Body of pancreas (tissue), 4 donors: ENCODE measurements around the gene HSD17B8. TPM values are rescaled to one million over a fixed set of nuclear protein-coding genes. Genes with fewer than 3 reads are reported as not detected.

Experiments used
- ATAC-seq: fragments of 150-250 bp; one replicate; pipeline ENCODE4 v1.9.1; 2016
- DNase-seq, 4 donors: peaks; one replicate each; pipeline ENCODE4 v3.0.0-alpha.2; 2019
- H3K27ac ChIP-seq, 4 donors: fragments of 200-600 bp; sonication (generic); 1 replicate in 3 of 4; 2 replicates in 1 of 4; pipeline versions ENCODE4 v1.5.1 to v1.6.1; 2016 to 2019; ENCODE audit warnings: mild to moderate bottlenecking in 1 of 4, mixed read lengths in 1 of 4, moderate library complexity in 1 of 4
- H3K27me3 ChIP-seq, 2 donors: fragments of 200-600 bp; sonication (generic); one replicate each; pipeline ENCODE4 v1.6.0; 2016; ENCODE audit warnings: mild to moderate bottlenecking in 1 of 2
- H3K36me3 ChIP-seq, 2 donors: fragments of 200-600 bp; sonication (generic); replicated peaks in 1 of 2; 2 replicates each; pipeline ENCODE4 v1.5.1; 2016; ENCODE audit warnings: low read depth in 2 of 2; ENCODE audit not compliant: insufficient read depth in 1 of 2
- H3K4me1 ChIP-seq: fragments of 200-600 bp; sonication (generic); one replicate; pipeline ENCODE4 v1.6.0; 2016
- H3K4me3 ChIP-seq, 2 donors: fragments of 200-600 bp; sonication (generic); 1 replicate in 1 of 2; 2 replicates in 1 of 2; pipeline ENCODE4 v1.5.1; 2016 to 2019
- H3K9me3 ChIP-seq, 3 donors: fragments of 200-600 bp; sonication (generic); 1 replicate in 2 of 3; 2 replicates in 1 of 3; pipeline ENCODE4 v1.5.1; 2016
- POLR2A ChIP-seq, 3 donors: fragments of 450-650 bp; IDR thresholded peaks; one replicate each; pipeline ENCODE4 v1.6.1; 2016; ENCODE audit warnings: antibody characterized with exemption in 3 of 3, mild to moderate bottlenecking in 2 of 3
- WGBS, 2 donors: methylation state at CpG; one replicate each; pipeline ENCODE4 v1.1.5; 2017; 5-methylcytosine and 5-hydroxymethylcytosine counted together
- intact Hi-C: fragments of 100-400 bp; cut with DNase I; formaldehyde crosslinking; loops from one replicate; pipeline ENCODE4 v1.15.1; 2023
- total RNA-seq, 2 donors: library from RNA; depleted of rRNA; stranded (reverse); fragments of >200 nt; gene quantifications; one replicate each; pipeline ENCODE4 v1.1.0, GENCODE V29; 2016
- TF ChIP-seq, protein P1 (sequence below), 7 experiments: fragments of 450-650 bp in 4 of 7; fragments of 200-600 bp in 3 of 7; sonication (generic) in 3 of 7; IDR thresholded peaks; one replicate each; pipeline ENCODE4 v1.5.1; 2016 to 2019; ENCODE audit warnings: antibody characterized with exemption in 7 of 7

Gene HSD17B8
- total RNA-seq, 2 donors from 2014 or later: 19.1 to 29.1 TPM

- Histone ChIP-seq H3K27ac (peak overlapping the region; percentile 83 to 96 (median 90)), H3K4me3 (peak overlapping the region; percentile 79 to 94), H3K36me3 (peaks cover 0 to 6% of the 10 kb centered on the region in 2 donors), H3K9me3 (no peaks in the 10 kb centered on the region), H3K4me1 (peaks cover 64% of the 10 kb centered on the region), H3K27me3 (no peaks in the 10 kb centered on the region)
- DNase-seq (peak; percentile 54 to 59 (median 56)), ATAC-seq (peak; percentile 16)
- intact Hi-C loops: no loop called here
- no peak for TF ChIP-seq POLR2A (IDR thresholded peaks at IDR 0.05)
- TF ChIP-seq, protein P1, sequence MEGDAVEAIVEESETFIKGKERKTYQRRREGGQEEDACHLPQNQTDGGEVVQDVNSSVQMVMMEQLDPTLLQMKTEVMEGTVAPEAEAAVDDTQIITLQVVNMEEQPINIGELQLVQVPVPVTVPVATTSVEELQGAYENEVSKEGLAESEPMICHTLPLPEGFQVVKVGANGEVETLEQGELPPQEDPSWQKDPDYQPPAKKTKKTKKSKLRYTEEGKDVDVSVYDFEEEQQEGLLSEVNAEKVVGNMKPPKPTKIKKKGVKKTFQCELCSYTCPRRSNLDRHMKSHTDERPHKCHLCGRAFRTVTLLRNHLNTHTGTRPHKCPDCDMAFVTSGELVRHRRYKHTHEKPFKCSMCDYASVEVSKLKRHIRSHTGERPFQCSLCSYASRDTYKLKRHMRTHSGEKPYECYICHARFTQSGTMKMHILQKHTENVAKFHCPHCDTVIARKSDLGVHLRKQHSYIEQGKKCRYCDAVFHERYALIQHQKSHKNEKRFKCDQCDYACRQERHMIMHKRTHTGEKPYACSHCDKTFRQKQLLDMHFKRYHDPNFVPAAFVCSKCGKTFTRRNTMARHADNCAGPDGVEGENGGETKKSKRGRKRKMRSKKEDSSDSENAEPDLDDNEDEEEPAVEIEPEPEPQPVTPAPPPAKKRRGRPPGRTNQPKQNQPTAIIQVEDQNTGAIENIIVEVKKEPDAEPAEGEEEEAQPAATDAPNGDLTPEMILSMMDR (IDR thresholded peaks at IDR 0.05): no peak
- 1 to 3% methylated on average over 23 to 29 of the region's 29 CpGs for WGBS, 2 donors
Measured at GRCh38 chr6:33207552-33208090, 3.2 kb downstream of the HSD17B8 start.

- intact Hi-C loops: no loop called here
- DNase-seq: peak; percentile 86 to 87 (median 87)
- TF ChIP-seq POLR2A (IDR thresholded peaks at IDR 0.05): peak; percentile 94 to 97 (median 95)
- TF ChIP-seq, protein P1 (IDR thresholded peaks at IDR 0.05): peak in 2 of 7 experiments; percentile 6 to 9
- Histone ChIP-seq H3K4me3 (peak within 1 kb of the TSS; percentile 79 to 94), H3K9me3 (no peaks in the 10 kb centered on the region), H3K4me1 (peaks cover 64% of the 10 kb centered on the region), H3K36me3 (peaks cover 0 to under 1% of the 10 kb centered on the region in 2 donors), H3K27me3 (no peaks in the 10 kb centered on the region), H3K27ac (peak within 1 kb of the TSS; percentile 83 to 96 (median 90))
- peak; percentile 66 for ATAC-seq
- 0 to 1% methylated on average over 9 to 61 of the region's 86 CpGs for WGBS, 2 donors
Measured at GRCh38 chr6:33208091-33208967, 3.9 kb downstream of the HSD17B8 start, which contains the start of gene RING1. TSS of gene RING1 (plus strand) at chr6:33208500. CDS start at chr6:33208823, 323 bp downstream.

GRCh38 chr6:33209856-33210255, 5.4 kb downstream of the HSD17B8 start:
- Histone ChIP-seq H3K4me3 (no peak overlapping the region), H3K36me3 (no peaks in the 10 kb centered on the region), H3K27ac (no peak overlapping the region), H3K4me1 (peaks cover 61% of the 10 kb centered on the region), H3K9me3 (no peaks in the 10 kb centered on the region), H3K27me3 (no peaks in the 10 kb centered on the region)
- TF ChIP-seq POLR2A (IDR thresholded peaks at IDR 0.05): no peak
- TF ChIP-seq, protein P1 (IDR thresholded peaks at IDR 0.05): no peak
- 88 to 91% methylated on average over 10 of the region's 10 CpGs for WGBS, 2 donors
- no peak for ATAC-seq
- intact Hi-C loops: no loop called here
- no peak for DNase-seq

- TF ChIP-seq, protein P1 (IDR thresholded peaks at IDR 0.05): no peak
- no peak for TF ChIP-seq POLR2A (IDR thresholded peaks at IDR 0.05)
- no peak overlapping the region for H3K27ac ChIP-seq
- H3K4me1 ChIP-seq: peaks cover 48% of the 10 kb centered on the region
- DNase-seq (no peak), ATAC-seq (no peak)
- WGBS, 2 donors: 77 to 83% methylated on average over 7 to 17 of the region's 17 CpGs
- intact Hi-C loops: no loop called here
- no peak overlapping the region for H3K4me3 ChIP-seq
- H3K36me3 ChIP-seq: no peaks in the 10 kb centered on the region
- H3K27me3 ChIP-seq: no peaks in the 10 kb centered on the region
- no peaks in the 10 kb centered on the region for H3K9me3 ChIP-seq
Measured at GRCh38 chr6:33211136-33211535, 6.7 kb downstream of the HSD17B8 start.
